Measurements from ENCODE around the gene HES1. TPM values are rescaled to one million over a fixed set of nuclear protein-coding genes. Genes with fewer than 3 reads are reported as not detected.

The HES1 gene
- total and polyA plus RNA-seq, 2 experiments from 2014 or later: 42.7 to 60.8 TPM

DNA sequence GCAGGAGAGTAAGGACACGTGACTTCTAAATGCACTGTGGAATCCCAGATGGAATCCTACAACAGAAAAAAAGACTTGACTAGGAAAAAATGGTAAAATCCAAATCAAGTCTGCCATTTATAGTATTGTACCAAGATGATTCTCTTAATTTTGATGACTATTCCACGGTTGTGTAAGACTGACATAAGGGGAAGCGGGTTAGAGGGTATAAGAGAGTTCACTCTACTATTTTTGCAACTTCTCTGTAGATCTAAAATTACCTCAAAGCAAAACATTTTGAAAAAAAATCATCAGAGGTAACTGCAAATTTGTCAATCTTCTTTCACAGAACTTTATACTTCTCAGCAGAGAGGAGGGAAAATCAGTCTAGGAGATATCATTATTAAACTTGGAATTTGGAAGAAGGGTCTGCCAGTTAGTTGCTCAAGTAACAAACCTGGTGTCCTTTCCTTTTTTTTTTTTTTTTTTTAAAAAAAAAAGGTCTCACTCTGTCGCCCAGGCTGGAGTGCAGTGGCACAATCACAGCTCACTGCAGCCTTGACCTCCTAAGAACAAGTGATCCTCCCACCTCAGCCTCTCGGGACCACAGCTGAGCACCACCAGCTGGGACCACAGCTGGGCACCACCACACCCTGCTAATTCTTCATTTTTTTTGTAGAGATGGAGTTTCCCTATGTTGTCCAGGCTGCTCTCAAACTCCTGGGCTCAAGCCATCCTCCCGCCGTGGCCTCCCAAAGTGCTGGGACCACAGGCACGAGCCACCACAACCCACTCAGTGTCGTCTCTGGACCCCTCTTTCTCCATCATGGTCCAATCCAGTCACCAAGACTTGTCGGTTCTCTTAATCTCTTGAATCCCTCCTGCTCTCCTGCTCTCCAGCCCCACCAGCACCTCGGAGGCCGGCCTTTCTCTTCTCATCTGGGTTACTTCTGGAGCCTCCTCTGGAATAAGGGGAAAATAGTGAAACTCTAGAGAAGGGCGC lies 14.9 kb upstream of the HES1 start:
- H3K9me2 ChIP-seq (ENCODE audit: insufficient read depth): no peaks in the 10 kb centered on the region; the same call in 1 of the 2 replicates
- H3K4me1 Mint-ChIP-seq: 0 out of 3 replicates have a peak, but pooled peaks cover 2% of the 10 kb centered on the region
- no peak overlapping the region for H3K27ac ChIP-seq (ENCODE audit: low read depth)
- no peak overlapping the region for H3K4me3 Mint-ChIP-seq
- H3K4me1 ChIP-seq (ENCODE audit: insufficient read depth): no peaks in the 10 kb centered on the region
- peaks cover 6% of the 10 kb centered on the region for H3K27me3 Mint-ChIP-seq (ENCODE audit: insufficient read depth, low read depth, poor library complexity)
- no peaks in the 10 kb centered on the region for H3K27me3 ChIP-seq (ENCODE audit: insufficient read depth)
- no peak overlapping the region for H2AFZ ChIP-seq
- DNase-seq (ENCODE audit: low spot score) (no peak), ATAC-seq (no peak)
- no peaks in the 10 kb centered on the region for H3K36me3 ChIP-seq (ENCODE audit: insufficient read depth)
- TF ChIP-seq, protein P1, sequence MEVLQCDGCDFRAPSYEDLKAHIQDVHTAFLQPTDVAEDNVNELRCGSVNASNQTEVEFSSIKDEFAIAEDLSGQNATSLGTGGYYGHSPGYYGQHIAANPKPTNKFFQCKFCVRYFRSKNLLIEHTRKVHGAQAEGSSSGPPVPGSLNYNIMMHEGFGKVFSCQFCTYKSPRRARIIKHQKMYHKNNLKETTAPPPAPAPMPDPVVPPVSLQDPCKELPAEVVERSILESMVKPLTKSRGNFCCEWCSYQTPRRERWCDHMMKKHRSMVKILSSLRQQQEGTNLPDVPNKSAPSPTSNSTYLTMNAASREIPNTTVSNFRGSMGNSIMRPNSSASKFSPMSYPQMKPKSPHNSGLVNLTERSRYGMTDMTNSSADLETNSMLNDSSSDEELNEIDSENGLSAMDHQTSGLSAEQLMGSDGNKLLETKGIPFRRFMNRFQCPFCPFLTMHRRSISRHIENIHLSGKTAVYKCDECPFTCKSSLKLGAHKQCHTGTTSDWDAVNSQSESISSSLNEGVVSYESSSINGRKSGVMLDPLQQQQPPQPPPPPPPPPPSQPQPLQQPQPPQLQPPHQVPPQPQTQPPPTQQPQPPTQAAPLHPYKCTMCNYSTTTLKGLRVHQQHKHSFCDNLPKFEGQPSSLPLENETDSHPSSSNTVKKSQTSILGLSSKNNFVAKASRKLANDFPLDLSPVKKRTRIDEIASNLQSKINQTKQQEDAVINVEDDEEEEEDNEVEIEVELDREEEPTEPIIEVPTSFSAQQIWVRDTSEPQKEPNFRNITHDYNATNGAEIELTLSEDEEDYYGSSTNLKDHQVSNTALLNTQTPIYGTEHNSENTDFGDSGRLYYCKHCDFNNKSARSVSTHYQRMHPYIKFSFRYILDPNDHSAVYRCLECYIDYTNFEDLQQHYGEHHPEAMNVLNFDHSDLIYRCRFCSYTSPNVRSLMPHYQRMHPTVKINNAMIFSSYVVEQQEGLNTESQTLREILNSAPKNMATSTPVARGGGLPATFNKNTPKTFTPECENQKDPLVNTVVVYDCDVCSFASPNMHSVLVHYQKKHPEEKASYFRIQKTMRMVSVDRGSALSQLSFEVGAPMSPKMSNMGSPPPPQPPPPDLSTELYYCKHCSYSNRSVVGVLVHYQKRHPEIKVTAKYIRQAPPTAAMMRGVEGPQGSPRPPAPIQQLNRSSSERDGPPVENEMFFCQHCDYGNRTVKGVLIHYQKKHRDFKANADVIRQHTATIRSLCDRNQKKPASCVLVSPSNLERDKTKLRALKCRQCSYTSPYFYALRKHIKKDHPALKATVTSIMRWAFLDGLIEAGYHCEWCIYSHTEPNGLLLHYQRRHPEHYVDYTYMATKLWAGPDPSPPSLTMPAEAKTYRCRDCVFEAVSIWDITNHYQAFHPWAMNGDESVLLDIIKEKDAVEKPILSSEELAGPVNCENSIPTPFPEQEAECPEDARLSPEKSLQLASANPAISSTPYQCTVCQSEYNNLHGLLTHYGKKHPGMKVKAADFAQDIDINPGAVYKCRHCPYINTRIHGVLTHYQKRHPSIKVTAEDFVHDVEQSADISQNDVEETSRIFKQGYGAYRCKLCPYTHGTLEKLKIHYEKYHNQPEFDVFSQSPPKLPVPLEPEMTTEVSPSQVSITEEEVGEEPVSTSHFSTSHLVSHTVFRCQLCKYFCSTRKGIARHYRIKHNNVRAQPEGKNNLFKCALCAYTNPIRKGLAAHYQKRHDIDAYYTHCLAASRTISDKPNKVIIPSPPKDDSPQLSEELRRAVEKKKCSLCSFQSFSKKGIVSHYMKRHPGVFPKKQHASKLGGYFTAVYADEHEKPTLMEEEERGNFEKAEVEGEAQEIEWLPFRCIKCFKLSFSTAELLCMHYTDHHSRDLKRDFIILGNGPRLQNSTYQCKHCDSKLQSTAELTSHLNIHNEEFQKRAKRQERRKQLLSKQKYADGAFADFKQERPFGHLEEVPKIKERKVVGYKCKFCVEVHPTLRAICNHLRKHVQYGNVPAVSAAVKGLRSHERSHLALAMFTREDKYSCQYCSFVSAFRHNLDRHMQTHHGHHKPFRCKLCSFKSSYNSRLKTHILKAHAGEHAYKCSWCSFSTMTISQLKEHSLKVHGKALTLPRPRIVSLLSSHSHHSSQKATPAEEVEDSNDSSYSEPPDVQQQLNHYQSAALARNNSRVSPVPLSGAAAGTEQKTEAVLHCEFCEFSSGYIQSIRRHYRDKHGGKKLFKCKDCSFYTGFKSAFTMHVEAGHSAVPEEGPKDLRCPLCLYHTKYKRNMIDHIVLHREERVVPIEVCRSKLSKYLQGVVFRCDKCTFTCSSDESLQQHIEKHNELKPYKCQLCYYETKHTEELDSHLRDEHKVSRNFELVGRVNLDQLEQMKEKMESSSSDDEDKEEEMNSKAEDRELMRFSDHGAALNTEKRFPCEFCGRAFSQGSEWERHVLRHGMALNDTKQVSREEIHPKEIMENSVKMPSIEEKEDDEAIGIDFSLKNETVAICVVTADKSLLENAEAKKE (CRISPR knock-in tag; IDR thresholded peaks at IDR 0.05): no peak
- no peak for TF ChIP-seq ZNF114 (CRISPR knock-in tag; IDR thresholded peaks at IDR 0.05)
- TF ChIP-seq EZH2 (IDR thresholded peaks at IDR 0.05; ENCODE audit: low read depth, unreplicated experiment): no peak
- no peak for TF ChIP-seq NANOG (IDR thresholded peaks at IDR 0.05; ENCODE audit: borderline replicate concordance)
- no peak for TF ChIP-seq CTCF (conservative IDR thresholded peaks at IDR 0.05; ENCODE audit: low read depth in 2 of 2)
- H3K9me3 Mint-ChIP-seq: no peaks in the 10 kb centered on the region
- no peak overlapping the region for H3K27ac Mint-ChIP-seq
- no peaks in the 10 kb centered on the region for H3K36me3 Mint-ChIP-seq (ENCODE audit: low read depth)
- no peaks in the 10 kb centered on the region for H3K79me2 ChIP-seq (replicated peaks; ENCODE audit: insufficient read depth)
- no peaks in the 10 kb centered on the region for H4K20me1 ChIP-seq (replicated peaks; ENCODE audit: insufficient read depth)
- no peaks in the 10 kb centered on the region for H3F3A ChIP-seq (replicated peaks; ENCODE audit: low read depth)
- no peak overlapping the region for H3K4me2 ChIP-seq
- no peak overlapping the region for H3K4me3 ChIP-seq
